ENCODE data around the gene GSDME. TPM values are rescaled to one million over a fixed set of nuclear protein-coding genes. Genes with fewer than 3 reads are reported as not detected.

GSDME gene
- total RNA-seq, 1 donor from 2014 or later: 10.8 TPM

DNA sequence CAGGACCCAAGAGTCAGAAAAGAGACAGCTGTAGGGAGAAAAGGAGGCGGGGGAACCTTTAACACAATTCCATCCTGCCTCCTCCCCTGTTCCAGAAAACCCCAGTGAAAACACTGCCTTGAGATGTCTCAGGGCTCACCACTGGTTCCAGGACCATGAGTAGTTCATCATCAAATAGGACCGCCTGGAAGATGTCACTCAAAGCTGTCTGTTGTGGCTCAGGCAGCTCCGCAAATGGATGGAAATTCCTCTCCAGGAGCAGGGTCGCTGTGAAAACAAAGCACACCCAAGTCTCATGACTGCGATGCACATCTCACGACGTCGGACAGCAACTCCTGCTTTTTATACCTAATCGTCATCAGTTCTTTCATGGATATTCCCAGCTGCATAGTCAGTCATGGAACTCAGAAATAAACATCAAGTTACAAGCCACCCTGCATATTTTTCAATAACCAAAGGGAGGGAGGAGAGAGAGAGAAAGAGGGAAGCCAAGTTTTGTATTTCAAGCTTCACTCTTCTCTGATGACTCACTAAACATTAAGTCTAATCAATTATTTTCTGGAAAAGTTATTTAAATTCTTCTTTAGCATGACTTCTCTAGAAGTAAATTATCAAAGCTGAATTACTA is 49.2 kb downstream of the GSDME start:
- no peak overlapping the region for H3K4me3 Mint-ChIP-seq
- no peaks in the 10 kb centered on the region for H3K4me1 Mint-ChIP-seq (ENCODE audit: unreplicated experiment)
- TF ChIP-seq, protein P1, sequence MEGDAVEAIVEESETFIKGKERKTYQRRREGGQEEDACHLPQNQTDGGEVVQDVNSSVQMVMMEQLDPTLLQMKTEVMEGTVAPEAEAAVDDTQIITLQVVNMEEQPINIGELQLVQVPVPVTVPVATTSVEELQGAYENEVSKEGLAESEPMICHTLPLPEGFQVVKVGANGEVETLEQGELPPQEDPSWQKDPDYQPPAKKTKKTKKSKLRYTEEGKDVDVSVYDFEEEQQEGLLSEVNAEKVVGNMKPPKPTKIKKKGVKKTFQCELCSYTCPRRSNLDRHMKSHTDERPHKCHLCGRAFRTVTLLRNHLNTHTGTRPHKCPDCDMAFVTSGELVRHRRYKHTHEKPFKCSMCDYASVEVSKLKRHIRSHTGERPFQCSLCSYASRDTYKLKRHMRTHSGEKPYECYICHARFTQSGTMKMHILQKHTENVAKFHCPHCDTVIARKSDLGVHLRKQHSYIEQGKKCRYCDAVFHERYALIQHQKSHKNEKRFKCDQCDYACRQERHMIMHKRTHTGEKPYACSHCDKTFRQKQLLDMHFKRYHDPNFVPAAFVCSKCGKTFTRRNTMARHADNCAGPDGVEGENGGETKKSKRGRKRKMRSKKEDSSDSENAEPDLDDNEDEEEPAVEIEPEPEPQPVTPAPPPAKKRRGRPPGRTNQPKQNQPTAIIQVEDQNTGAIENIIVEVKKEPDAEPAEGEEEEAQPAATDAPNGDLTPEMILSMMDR (conservative IDR thresholded peaks at IDR 0.05): no peak
- peaks cover 12% of the 10 kb centered on the region for H3K36me3 Mint-ChIP-seq
- no peak for DNase-seq (ENCODE audit: extremely low spot score, unreplicated experiment)
- H3K27ac Mint-ChIP-seq: no peak overlapping the region
- no peaks in the 10 kb centered on the region for H3K27me3 Mint-ChIP-seq
- H3K9me3 Mint-ChIP-seq: no peaks in the 10 kb centered on the region

DNA sequence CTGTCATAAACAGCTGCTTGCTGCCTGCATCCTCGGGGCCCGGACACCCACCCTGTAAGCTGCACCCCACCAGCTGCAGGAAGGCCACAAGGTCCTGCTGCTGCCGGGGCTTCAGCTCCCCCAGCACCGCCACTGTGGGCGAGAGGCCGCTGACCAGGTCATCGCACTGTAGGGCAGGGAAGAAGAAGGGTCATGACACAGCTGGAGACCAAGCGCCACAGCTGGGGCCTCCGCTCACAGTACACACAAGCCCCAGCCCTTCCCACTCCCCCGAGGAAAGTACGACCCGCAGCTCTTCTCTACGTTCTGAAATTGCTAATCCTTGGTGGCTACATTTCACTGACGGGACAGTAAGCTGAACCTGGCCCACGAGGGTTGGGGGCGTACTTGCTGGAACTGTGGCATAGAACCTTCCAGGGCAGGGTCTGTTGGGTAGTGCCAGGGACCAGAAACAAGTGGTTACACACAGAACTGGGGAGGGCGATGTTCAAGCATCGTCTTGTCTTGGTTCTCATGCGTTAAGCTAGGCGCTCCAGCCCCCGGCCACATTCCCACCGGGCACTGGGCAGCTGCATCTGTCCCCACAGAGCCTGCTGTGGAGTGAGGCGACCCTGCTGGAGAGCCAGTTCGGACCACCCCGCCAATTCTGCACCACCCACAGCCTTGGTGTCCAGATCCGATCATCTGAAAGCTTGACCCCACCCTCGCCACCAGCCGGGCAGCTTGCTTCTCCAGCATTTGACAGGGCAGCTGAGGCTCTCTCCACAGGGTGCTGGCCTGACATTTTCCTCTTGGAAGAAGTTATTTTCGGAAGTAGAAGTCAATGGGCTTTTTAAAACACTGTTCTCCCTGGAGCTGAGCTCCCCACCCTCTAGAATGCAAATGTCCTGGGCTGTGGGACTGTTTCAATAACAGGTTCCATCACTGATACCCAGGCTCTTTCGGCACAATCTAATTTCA is 50.8 kb downstream of the GSDME start:
- TF ChIP-seq, protein P1 (conservative IDR thresholded peaks at IDR 0.05): no peak
- Mint-ChIP-seq H3K4me3 (no peak overlapping the region), H3K27me3 (no peaks in the 10 kb centered on the region), H3K9me3 (no peaks in the 10 kb centered on the region), H3K4me1 (ENCODE audit: unreplicated experiment) (no peaks in the 10 kb centered on the region), H3K27ac (no peak overlapping the region), H3K36me3 (peaks cover 12% of the 10 kb centered on the region)
- DNase-seq (ENCODE audit: extremely low spot score, unreplicated experiment): no peak

DNA sequence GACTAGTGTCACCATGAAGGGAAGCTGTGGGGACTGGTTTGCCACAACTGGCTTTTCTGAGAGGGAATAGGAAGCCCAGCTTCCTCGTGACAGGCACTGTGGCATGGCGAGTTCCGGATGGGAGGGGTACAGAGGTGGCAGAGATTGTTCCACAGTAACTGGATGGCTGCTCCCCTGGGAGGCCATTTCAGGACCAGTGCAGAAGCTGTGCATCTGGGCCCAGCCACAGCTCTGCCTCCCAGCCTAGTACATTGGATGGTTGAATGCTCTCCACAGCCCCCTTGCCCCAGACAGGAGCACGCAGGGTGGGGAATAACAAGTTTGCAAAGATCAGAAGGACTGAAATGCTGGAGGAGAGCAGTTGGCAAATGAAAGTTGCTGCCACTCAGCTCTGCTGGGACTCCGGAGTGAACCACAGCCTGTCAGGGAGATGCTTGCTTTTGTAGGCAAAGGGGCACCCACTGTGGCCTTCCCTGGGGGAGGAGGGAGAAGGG is 51.8 kb downstream of the GSDME start:
- TF ChIP-seq, protein P1 (conservative IDR thresholded peaks at IDR 0.05): no peak
- no peak for DNase-seq (ENCODE audit: extremely low spot score, unreplicated experiment)
- peaks cover 5% of the 10 kb centered on the region for H3K4me1 Mint-ChIP-seq (ENCODE audit: unreplicated experiment)

DNA sequence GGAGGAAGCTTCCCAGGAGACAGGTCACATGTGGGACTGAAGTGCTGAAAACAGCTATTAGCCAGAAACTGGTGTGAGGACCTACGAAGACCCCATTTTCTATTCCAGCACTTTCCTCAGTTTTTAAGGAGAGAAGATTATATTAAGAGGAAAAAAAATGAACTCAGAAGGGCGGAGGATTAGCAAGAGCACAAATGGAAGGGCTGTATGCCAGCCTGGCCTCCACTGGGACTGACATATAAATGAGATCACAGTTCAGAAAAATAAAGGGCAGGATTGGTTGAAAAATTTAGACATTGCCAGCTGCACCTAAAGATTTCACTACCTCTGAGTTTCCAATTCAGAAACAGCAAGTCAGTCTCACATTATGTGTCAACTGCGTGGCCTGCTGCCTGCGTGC is 53.0 kb downstream of the GSDME start:
- H3K9me3 Mint-ChIP-seq: no peaks in the 10 kb centered on the region
- TF ChIP-seq, protein P1 (conservative IDR thresholded peaks at IDR 0.05): no peak
- no peak for DNase-seq (ENCODE audit: extremely low spot score, unreplicated experiment)
- peaks cover 11% of the 10 kb centered on the region for H3K4me1 Mint-ChIP-seq (ENCODE audit: unreplicated experiment)
- no peak overlapping the region for H3K4me3 Mint-ChIP-seq
- H3K36me3 Mint-ChIP-seq: peaks cover 16% of the 10 kb centered on the region
- no peak overlapping the region for H3K27ac Mint-ChIP-seq
- H3K27me3 Mint-ChIP-seq: no peaks in the 10 kb centered on the region

More for the DNA sequence above, 51.8 kb downstream of the GSDME start:
- H3K9me3 Mint-ChIP-seq: no peaks in the 10 kb centered on the region
- no peaks in the 10 kb centered on the region for H3K27me3 Mint-ChIP-seq
- no peak overlapping the region for H3K4me3 Mint-ChIP-seq
- H3K27ac Mint-ChIP-seq: no peak overlapping the region
- H3K36me3 Mint-ChIP-seq: peaks cover 12% of the 10 kb centered on the region

DNA sequence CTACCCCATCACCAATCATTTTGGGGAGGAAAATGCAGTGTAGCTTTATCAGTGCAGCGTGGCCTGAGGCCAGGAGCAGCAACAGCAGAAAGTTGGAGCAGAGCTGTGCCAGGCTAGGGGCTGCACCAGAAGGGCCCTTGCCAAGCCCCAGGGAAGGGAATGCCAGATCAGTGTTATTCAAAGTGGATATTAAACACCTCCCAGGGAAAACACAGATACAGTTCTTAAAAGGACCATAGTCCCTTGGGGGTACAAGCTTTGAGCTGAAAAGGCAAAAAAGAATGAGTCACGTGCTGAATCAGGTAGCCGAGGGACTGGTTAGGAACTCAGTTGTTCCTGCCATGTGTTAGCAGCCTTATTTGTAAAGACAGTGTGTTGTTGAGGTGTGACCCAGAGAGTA is 54.0 kb downstream of the GSDME start:
- H3K27ac Mint-ChIP-seq: no peak overlapping the region
- no peaks in the 10 kb centered on the region for H3K27me3 Mint-ChIP-seq
- H3K9me3 Mint-ChIP-seq: no peaks in the 10 kb centered on the region
- TF ChIP-seq, protein P1 (conservative IDR thresholded peaks at IDR 0.05): no peak
- no peak for DNase-seq (ENCODE audit: extremely low spot score, unreplicated experiment)
- no peak overlapping the region for H3K4me3 Mint-ChIP-seq
- H3K4me1 Mint-ChIP-seq (ENCODE audit: unreplicated experiment): peaks cover 17% of the 10 kb centered on the region
- peaks cover 16% of the 10 kb centered on the region for H3K36me3 Mint-ChIP-seq

Data from type B pancreatic cell (in vitro differentiated cells).